ENCODE measurements around the gene ZNF784.
"Not testable (repeated sequence)": the region's sequence is repeated elsewhere in the genome, so short reads cannot be mapped to it uniquely, and the experiment has no call there.

Gene ZNF784

GRCh38 chr19:55583897-55584296 lies 40.5 kb downstream of the ZNF784 start:
- not testable (repeated sequence) for DNase-seq

- not testable (repeated sequence) for DNase-seq
These were observed 42.1 kb downstream of the ZNF784 start for GRCh38 chr19:55582284-55582683.

- DNase-seq, result no peak
These were observed 42.5 kb downstream of the ZNF784 start for GRCh38 chr19:55581823-55582223.

GRCh38 chr19:55581145-55581822 lies 43.1 kb downstream of the ZNF784 start:
- DNase-seq, result peak in 3 of 51 donors; percentile 18 to 64 (median 35)

GRCh38 chr19:55580628-55581144 lies 43.7 kb downstream of the ZNF784 start, which contains the start of gene ZNF579:
Gene ZNF579, minus strand, starts transcription at chr19:55580848. Its CDS starts 1,209 bp downstream, at chr19:55579639.
- peak; percentile 46 to 94 (median 82) for DNase-seq

GRCh38 chr19:55579766-55580621 lies 44.4 kb downstream of the ZNF784 start:
- peak in 10 of 51 donors; percentile 14 to 60 (median 36) for DNase-seq

GRCh38 chr19:55578761-55579747 lies 45.3 kb downstream of the ZNF784 start:
- no peak for DNase-seq

- DNase-seq, result no peak
These were observed 46.2 kb downstream of the ZNF784 start for GRCh38 chr19:55578031-55578760.

GRCh38 chr19:55576746-55577145 lies 47.6 kb downstream of the ZNF784 start:
- no peak for DNase-seq

- not testable (repeated sequence) for DNase-seq
These were observed 50.4 kb downstream of the ZNF784 start for GRCh38 chr19:55573929-55574328.

Data from hypothalamus (tissue), 51 donors.